Measurements from ENCODE around the gene SCAI. TPM values are rescaled to one million over a fixed set of nuclear protein-coding genes. Genes with fewer than 3 reads are reported as not detected.

SCAI gene
- total and polyA plus RNA-seq, 2 of the 4 experiments (the other 2 are of a cell fraction), result 3.6 to 14.5 TPM

DNA sequence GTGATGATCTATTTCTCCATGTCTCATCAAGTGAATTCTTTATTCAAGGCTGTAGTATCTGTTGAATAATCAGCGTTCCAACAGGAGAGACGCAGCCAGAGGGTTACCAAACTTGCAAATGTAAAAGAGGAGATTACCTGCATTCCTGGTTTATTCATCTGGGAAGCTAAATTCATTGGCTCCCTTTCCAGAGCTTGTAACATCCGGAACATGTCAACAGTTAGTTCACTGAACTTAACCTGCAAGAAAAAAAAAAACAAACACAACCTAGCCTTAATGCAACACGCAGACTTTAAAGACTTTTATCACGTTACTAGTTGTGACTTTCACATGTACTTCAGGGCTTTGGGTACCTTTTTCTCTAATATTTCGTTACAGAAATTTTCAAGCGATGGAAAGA is 140.0 kb downstream of the SCAI start:
- H4K91ac ChIP-seq (ENCODE audit: insufficient read depth, low read depth, low read length), result no peak overlapping the region
- no TSS peak for BruUV-seq (replicated peaks)
- no peak overlapping the region for H3K23ac ChIP-seq (ENCODE audit: low read depth, low read length)

More for the DNA sequence above, 140.0 kb downstream of the SCAI start:
- H2AFZ ChIP-seq (replicated peaks; ENCODE audit: low read length, poor library complexity), result no peak overlapping the region
- no peak overlapping the region for H3K4me2 ChIP-seq (ENCODE audit: low read depth, low read length)
- no peak overlapping the region for H4K5ac ChIP-seq (ENCODE audit: low read depth, low read length)
- dilution Hi-C loops (cut with HindIII; ENCODE audit: low sequenced_read_pairs, unreplicated experiment), result no loop called here
- no peak overlapping the region for H2BK5ac ChIP-seq (ENCODE audit: low read depth, low read length, poor library complexity, severe bottlenecking)
- POLR2A ChIA-PET (ENCODE audit: unreplicated experiment), result no interaction called here
- no peaks in the 10 kb centered on the region for H3K79me1 ChIP-seq (ENCODE audit: low read depth in 1 of 2, low read length in 2 of 2)
- H3K36me3 ChIP-seq (ENCODE audit: control insufficient read depth, insufficient read depth, low read length), result peaks cover 11% of the 10 kb centered on the region
- no peak overlapping the region for H3K18ac ChIP-seq (ENCODE audit: low read depth, low read length)
- H3K9ac ChIP-seq (ENCODE audit: low read depth, low read length), result no peak overlapping the region
- H3K9me1 ChIP-seq (ENCODE audit: insufficient read depth, low read length), result no peaks in the 10 kb centered on the region; the same call in 1 of the 2 replicates
- no peak overlapping the region for H2AK9ac ChIP-seq (replicated peaks; ENCODE audit: low read depth, low read length, poor library complexity)
- DNase-seq (no peak), ATAC-seq (ENCODE audit: low read depth) (no peak)
- H3K9me3 ChIP-seq (ENCODE audit: control insufficient read depth, insufficient read depth, low read length), result no peaks in the 10 kb centered on the region
- H4K20me1 ChIP-seq (ENCODE audit: insufficient read depth, low read length), result no peaks in the 10 kb centered on the region
- no peak overlapping the region for H3K4ac ChIP-seq (ENCODE audit: low read depth, low read length)
- intact Hi-C loops (cut with micrococcal nuclease), result no loop called here
- H2BK120ac ChIP-seq (ENCODE audit: low read depth, low read length), result no peak overlapping the region
- no peak overlapping the region for H4K8ac ChIP-seq (ENCODE audit: low read depth in 2 of 2, low read length in 2 of 2)
- no peak overlapping the region for H2BK15ac ChIP-seq (ENCODE audit: low read depth, low read length)
- in situ Hi-C loops (cut with MboI; ENCODE audit: low sequenced_read_pairs), result no loop called here
- H3K56ac ChIP-seq (ENCODE audit: extremely low read depth, insufficient read depth, low read length), result no peak overlapping the region
- no peak overlapping the region for H2AK5ac ChIP-seq (ENCODE audit: low read depth, low read length)
- no peaks in the 10 kb centered on the region for H3K27me3 ChIP-seq (ENCODE audit: control insufficient read depth, insufficient read depth, low read length)
- H3K14ac ChIP-seq (replicated peaks; ENCODE audit: low read depth, low read length), result no peak overlapping the region
- 60% methylated on average over 1 of the region's 7 CpGs; no CpG with 5 or more reads in 1 of the 2 experiments for WGBS, 2 experiments (ENCODE audit: extremely low coverage in 2 of 2, insufficient read length in 1 of 2)
- CTCF ChIA-PET, result no interaction called here
- no peak overlapping the region for H2BK20ac ChIP-seq (ENCODE audit: low read depth, low read length)
- H3K4me1 ChIP-seq (ENCODE audit: control insufficient read depth, insufficient read depth, low read length), result no peaks in the 10 kb centered on the region
- H3K4me3 ChIP-seq (ENCODE audit: insufficient read depth, low read depth, low read length), result no peak overlapping the region
- no peak overlapping the region for H3K27ac ChIP-seq (ENCODE audit: insufficient read depth, low read length)
- TF ChIP-seq MAZ (IDR thresholded peaks at IDR 0.05; ENCODE audit: borderline replicate concordance, low read depth, low read length) (no peak), RCOR1 (IDR thresholded peaks at IDR 0.05; ENCODE audit: insufficient replicate concordance, low read length) (no peak), CTCF (conservative IDR thresholded peaks at IDR 0.05; ENCODE audit: low read depth, low read length) (no peak), NFE2L2 (IDR thresholded peaks at IDR 0.05; ENCODE audit: low read depth, low read length) (no peak), FOS (IDR thresholded peaks at IDR 0.05; ENCODE audit: low read depth, low read length) (no peak), CEBPB (IDR thresholded peaks at IDR 0.05; ENCODE audit: low read depth, low read length) (no peak), RFX5 (IDR thresholded peaks at IDR 0.05; ENCODE audit: low read depth, low read length) (no peak), ELK1 (IDR thresholded peaks at IDR 0.05; ENCODE audit: borderline replicate concordance, low read depth, low read length) (no peak), POLR2A (IDR thresholded peaks at IDR 0.05; ENCODE audit: low read depth, low read length) (no peak), RAD21 (IDR thresholded peaks at IDR 0.05; ENCODE audit: low read length) (no peak), USF2 (IDR thresholded peaks at IDR 0.05; ENCODE audit: low read depth, low read length) (no peak), MXI1 (IDR thresholded peaks at IDR 0.05; ENCODE audit: borderline replicate concordance, low read depth, low read length) (no peak), BHLHE40 (IDR thresholded peaks at IDR 0.05; ENCODE audit: low read depth, low read length) (no peak)
